ENCODE data around the gene FZD8. TPM values are rescaled to one million over a fixed set of nuclear protein-coding genes. Genes with fewer than 3 reads are reported as not detected.

Gene FZD8
- total RNA-seq, 1 donor from 2014 or later: 6.8 TPM

DNA sequence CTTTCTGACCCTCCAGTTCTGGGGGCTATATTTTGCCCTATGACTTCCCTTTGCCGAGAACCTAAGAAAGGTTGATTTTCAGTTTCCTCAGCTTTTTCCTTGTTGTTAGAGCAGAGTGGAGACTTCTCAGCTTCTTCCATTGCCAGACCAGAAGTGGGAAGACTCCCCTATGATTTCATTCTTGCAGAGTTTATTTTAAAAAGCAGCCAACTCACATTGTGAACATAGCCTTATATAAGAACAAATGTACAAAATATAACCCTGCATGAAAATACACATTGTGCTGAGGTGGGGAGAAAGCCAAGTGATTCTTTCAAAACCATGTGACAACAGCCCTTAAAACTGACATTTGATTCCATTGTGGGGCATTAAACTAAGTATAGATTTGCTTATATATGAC lies 33.8 kb upstream of the FZD8 start:
- DNase-seq (ENCODE audit: low read depth) (no peak), FAIRE-seq (no peak)
- TF ChIP-seq, protein P1, sequence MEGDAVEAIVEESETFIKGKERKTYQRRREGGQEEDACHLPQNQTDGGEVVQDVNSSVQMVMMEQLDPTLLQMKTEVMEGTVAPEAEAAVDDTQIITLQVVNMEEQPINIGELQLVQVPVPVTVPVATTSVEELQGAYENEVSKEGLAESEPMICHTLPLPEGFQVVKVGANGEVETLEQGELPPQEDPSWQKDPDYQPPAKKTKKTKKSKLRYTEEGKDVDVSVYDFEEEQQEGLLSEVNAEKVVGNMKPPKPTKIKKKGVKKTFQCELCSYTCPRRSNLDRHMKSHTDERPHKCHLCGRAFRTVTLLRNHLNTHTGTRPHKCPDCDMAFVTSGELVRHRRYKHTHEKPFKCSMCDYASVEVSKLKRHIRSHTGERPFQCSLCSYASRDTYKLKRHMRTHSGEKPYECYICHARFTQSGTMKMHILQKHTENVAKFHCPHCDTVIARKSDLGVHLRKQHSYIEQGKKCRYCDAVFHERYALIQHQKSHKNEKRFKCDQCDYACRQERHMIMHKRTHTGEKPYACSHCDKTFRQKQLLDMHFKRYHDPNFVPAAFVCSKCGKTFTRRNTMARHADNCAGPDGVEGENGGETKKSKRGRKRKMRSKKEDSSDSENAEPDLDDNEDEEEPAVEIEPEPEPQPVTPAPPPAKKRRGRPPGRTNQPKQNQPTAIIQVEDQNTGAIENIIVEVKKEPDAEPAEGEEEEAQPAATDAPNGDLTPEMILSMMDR (IDR thresholded peaks at IDR 0.05; ENCODE audit: insufficient read depth, low read length, severe bottlenecking): no peak
- no peaks in the 10 kb centered on the region for H3K27me3 ChIP-seq (ENCODE audit: control insufficient read depth, insufficient read depth, low read length)
- no peak overlapping the region for H3K4me3 ChIP-seq (ENCODE audit: low read depth, low read length)
- no peaks in the 10 kb centered on the region for H3K36me3 ChIP-seq (ENCODE audit: control insufficient read depth, insufficient read depth, low read length)

DNA sequence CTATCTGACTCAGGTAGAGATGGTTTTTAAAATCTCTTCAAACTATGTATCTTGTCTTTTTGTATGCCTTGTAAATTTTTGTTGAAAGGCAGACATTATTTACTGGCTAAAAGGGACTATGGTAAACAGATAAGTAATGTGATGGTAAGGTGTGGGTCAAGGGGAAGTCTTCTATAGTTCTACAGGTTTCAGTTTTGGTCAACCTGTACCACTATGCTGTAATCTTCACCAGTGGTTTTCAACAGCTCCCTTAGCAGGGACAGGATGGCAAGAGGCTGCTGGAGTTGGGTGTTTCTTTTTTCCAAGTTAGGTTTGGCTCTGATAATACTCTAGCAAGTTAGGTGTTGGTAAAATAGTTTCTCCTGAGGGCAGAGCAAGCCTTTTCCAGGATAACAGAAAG lies 32.7 kb upstream of the FZD8 start:
- TF ChIP-seq, protein P1 (IDR thresholded peaks at IDR 0.05; ENCODE audit: insufficient read depth, low read length, severe bottlenecking): no peak
- no peak for DNase-seq (ENCODE audit: low read depth)
- H3K27me3 ChIP-seq (ENCODE audit: control insufficient read depth, insufficient read depth, low read length): no peaks in the 10 kb centered on the region
- H3K4me3 ChIP-seq (ENCODE audit: low read depth, low read length): no peak overlapping the region
- no peaks in the 10 kb centered on the region for H3K36me3 ChIP-seq (ENCODE audit: control insufficient read depth, insufficient read depth, low read length)
- no peak for FAIRE-seq

DNA sequence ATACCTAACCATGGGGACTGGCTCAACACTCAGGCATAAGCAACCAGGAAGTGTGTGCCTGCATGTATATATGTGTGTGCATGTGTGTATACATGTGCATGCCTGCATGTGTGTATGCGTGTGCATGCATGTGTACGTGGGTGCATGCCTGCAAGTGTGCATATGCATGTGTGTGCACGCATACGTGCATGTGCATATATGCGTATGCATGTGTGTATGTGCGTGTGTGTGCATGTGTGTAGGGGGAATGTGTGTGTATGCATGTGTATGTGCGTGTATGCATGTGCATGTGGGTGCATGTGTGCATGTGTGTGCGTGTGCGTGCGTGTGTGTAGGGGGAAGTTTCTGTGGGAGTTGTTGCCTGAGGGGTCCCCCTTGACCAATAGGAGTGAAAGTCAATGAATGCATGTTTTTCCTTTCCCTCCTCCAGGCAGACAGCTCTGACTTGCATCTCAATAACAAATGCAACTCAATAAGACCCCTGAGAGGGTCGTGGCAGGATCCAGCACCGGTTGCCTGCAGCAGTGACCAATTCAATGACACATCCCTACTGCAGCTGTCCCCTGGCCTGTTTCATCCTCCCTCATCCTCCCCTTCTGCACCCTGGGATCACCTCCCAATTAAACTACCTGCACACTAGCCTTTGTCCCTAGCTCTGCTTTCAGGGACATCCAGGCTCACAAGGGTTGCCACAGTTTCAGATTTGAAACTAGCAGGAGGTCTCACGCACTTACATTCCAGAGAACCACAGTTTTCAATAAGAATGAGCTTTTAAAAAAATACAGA lies 27.0 kb upstream of the FZD8 start:
- Histone ChIP-seq H3K27me3 (ENCODE audit: control insufficient read depth, insufficient read depth, low read length) (no peaks in the 10 kb centered on the region), H3K36me3 (ENCODE audit: control insufficient read depth, insufficient read depth, low read length) (no peaks in the 10 kb centered on the region), H3K4me3 (ENCODE audit: low read depth, low read length) (no peak overlapping the region)
- DNase-seq (ENCODE audit: low read depth) (no peak), FAIRE-seq (peak; percentile 97)
- TF ChIP-seq, protein P1 (IDR thresholded peaks at IDR 0.05; ENCODE audit: insufficient read depth, low read length, severe bottlenecking): no peak

- no peak for FAIRE-seq
- DNase-seq (ENCODE audit: low read depth): no peak
- TF ChIP-seq, protein P1 (IDR thresholded peaks at IDR 0.05; ENCODE audit: insufficient read depth, low read length, severe bottlenecking): no peak
- no peaks in the 10 kb centered on the region for H3K36me3 ChIP-seq (ENCODE audit: control insufficient read depth, insufficient read depth, low read length)
- no peak overlapping the region for H3K4me3 ChIP-seq (ENCODE audit: low read depth, low read length)
- H3K27me3 ChIP-seq (ENCODE audit: control insufficient read depth, insufficient read depth, low read length): no peaks in the 10 kb centered on the region
Measured at GRCh38 chr10:35667971-35668370, 25.9 kb upstream of the FZD8 start.

GRCh38 chr10:35667270-35667889 lies 25.3 kb upstream of the FZD8 start:
- TF ChIP-seq, protein P1 (IDR thresholded peaks at IDR 0.05; ENCODE audit: insufficient read depth, low read length, severe bottlenecking): no peak
- H3K27me3 ChIP-seq (ENCODE audit: control insufficient read depth, insufficient read depth, low read length): no peaks in the 10 kb centered on the region
- H3K4me3 ChIP-seq (ENCODE audit: low read depth, low read length): no peak overlapping the region
- no peak for FAIRE-seq
- DNase-seq (ENCODE audit: low read depth): no peak
- no peaks in the 10 kb centered on the region for H3K36me3 ChIP-seq (ENCODE audit: control insufficient read depth, insufficient read depth, low read length)
